ENCODE results near the gene NAA38.
A peak's percentile ranks its signal among the peaks of the same experiment; 100 is the strongest.

DNA sequence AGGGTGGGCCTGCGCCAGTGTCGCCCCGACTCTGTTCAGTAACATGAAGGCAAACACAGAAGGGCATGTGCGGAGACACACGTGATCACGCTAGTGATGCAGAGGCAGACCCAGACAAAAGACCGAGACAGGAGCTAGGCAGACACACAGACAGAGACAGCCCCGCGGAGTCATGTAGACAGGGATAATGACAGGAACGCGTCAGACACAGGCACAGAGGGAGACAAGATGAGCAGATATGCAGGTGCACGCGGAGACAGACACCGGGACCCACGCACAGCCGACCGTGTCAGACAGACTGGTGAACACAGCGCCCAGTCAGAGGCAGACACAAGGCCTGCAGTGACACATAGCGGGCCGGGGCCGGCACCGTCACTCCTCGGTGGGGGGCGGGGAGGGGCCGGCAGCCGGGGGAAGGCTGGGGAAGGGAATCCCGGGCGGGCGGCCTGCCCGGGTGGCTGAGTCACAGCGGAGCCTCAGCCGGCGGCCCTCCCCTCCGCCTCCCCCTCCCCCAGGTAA lies 15.9 kb downstream of the NAA38 start:
- TF ChIP-seq, protein P1, sequence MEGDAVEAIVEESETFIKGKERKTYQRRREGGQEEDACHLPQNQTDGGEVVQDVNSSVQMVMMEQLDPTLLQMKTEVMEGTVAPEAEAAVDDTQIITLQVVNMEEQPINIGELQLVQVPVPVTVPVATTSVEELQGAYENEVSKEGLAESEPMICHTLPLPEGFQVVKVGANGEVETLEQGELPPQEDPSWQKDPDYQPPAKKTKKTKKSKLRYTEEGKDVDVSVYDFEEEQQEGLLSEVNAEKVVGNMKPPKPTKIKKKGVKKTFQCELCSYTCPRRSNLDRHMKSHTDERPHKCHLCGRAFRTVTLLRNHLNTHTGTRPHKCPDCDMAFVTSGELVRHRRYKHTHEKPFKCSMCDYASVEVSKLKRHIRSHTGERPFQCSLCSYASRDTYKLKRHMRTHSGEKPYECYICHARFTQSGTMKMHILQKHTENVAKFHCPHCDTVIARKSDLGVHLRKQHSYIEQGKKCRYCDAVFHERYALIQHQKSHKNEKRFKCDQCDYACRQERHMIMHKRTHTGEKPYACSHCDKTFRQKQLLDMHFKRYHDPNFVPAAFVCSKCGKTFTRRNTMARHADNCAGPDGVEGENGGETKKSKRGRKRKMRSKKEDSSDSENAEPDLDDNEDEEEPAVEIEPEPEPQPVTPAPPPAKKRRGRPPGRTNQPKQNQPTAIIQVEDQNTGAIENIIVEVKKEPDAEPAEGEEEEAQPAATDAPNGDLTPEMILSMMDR (IDR thresholded peaks at IDR 0.05 in 2 of 3, conservative IDR thresholded peaks at IDR 0.05 in 1 of 3; ENCODE audit: borderline replicate concordance in 1 of 3, insufficient read depth in 1 of 3, low read depth in 2 of 3, low read length in 2 of 3): no peak
- TF ChIP-seq POLR2A (IDR thresholded peaks at IDR 0.05; ENCODE audit: borderline replicate concordance, extremely low read depth, insufficient read depth, insufficient read length) (no peak), POLR2AphosphoS5 (IDR thresholded peaks at IDR 0.05; ENCODE audit: low read depth, low read length) (peak; percentile 60), ZNF274 (IDR thresholded peaks at IDR 0.05; ENCODE audit: low read depth, low read length) (no peak), CEBPB (IDR thresholded peaks at IDR 0.05; ENCODE audit: low read depth) (no peak), EZH2 (IDR thresholded peaks at IDR 0.05) (no peak), EZH2phosphoT487 (IDR thresholded peaks at IDR 0.05; ENCODE audit: borderline replicate concordance) (no peak), RAD21 (IDR thresholded peaks at IDR 0.05; ENCODE audit: low read depth) (no peak), ELF1 (IDR thresholded peaks at IDR 0.05; ENCODE audit: borderline replicate concordance, low read depth) (no peak)
- TF ChIP-seq, protein P2, sequence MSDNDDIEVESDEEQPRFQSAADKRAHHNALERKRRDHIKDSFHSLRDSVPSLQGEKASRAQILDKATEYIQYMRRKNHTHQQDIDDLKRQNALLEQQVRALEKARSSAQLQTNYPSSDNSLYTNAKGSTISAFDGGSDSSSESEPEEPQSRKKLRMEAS (IDR thresholded peaks at IDR 0.05): no peak
- TF ChIP-seq, protein P3, sequence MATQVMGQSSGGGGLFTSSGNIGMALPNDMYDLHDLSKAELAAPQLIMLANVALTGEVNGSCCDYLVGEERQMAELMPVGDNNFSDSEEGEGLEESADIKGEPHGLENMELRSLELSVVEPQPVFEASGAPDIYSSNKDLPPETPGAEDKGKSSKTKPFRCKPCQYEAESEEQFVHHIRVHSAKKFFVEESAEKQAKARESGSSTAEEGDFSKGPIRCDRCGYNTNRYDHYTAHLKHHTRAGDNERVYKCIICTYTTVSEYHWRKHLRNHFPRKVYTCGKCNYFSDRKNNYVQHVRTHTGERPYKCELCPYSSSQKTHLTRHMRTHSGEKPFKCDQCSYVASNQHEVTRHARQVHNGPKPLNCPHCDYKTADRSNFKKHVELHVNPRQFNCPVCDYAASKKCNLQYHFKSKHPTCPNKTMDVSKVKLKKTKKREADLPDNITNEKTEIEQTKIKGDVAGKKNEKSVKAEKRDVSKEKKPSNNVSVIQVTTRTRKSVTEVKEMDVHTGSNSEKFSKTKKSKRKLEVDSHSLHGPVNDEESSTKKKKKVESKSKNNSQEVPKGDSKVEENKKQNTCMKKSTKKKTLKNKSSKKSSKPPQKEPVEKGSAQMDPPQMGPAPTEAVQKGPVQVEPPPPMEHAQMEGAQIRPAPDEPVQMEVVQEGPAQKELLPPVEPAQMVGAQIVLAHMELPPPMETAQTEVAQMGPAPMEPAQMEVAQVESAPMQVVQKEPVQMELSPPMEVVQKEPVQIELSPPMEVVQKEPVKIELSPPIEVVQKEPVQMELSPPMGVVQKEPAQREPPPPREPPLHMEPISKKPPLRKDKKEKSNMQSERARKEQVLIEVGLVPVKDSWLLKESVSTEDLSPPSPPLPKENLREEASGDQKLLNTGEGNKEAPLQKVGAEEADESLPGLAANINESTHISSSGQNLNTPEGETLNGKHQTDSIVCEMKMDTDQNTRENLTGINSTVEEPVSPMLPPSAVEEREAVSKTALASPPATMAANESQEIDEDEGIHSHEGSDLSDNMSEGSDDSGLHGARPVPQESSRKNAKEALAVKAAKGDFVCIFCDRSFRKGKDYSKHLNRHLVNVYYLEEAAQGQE (IDR thresholded peaks at IDR 0.05; ENCODE audit: low read depth): no peak

Measured in HCT116 (cell line).